Activated B cell treated with CpG ODN at 0.5 μM for 24 hours (primary cell): ENCODE measurements around the gene DPCD. TPM values are rescaled to one million over a fixed set of nuclear protein-coding genes. Genes with fewer than 3 reads are reported as not detected.

Experiments used
- ATAC-seq: fragments of 200-7000 bp; cut with Tn5 transposase; one replicate; pipeline ENCODE4 v1.10.0; 2021; ENCODE audit warnings: low read depth, mild to moderate bottlenecking, moderate library complexity
- CTCF ChIA-PET: fragments of 350-600 bp; sonication (Branson Sonifier 250); formaldehyde crosslinking; loops from one replicate; lab custom pipeline; 2021; ENCODE audit warnings: antibody characterized with exemption; lab: Charles Lee
- POLR2A ChIA-PET: fragments of 350-600 bp; sonication (Branson Sonifier 250); formaldehyde crosslinking; loops from one replicate; lab custom pipeline; 2021; ENCODE audit warnings: antibody characterized with exemption; lab: Charles Lee
- DNase-seq: peaks from one replicate; pipeline ENCODE4 v3.0.0; 2022
- H3K27ac Mint-ChIP-seq: one replicate; pipeline ENCODE4 v1.8.0; 2020; ENCODE audit warnings: mixed read lengths
- H3K27me3 Mint-ChIP-seq: one replicate; pipeline ENCODE4 v1.8.0; 2021; ENCODE audit warnings: mixed read lengths
- H3K36me3 Mint-ChIP-seq: one replicate; pipeline ENCODE4 v1.8.0; 2021; ENCODE audit warnings: low read depth, mixed read lengths
- H3K4me1 Mint-ChIP-seq: one replicate; pipeline ENCODE4 v1.8.0; 2021; ENCODE audit warnings: mixed read lengths
- H3K4me3 Mint-ChIP-seq: one replicate; pipeline ENCODE4 v1.8.0; 2020; ENCODE audit warnings: mild to moderate bottlenecking, mixed read lengths
- H3K9me3 Mint-ChIP-seq: one replicate; pipeline ENCODE4 v1.8.0; 2020; ENCODE audit warnings: mixed read lengths
- CTCF ChIP-seq: fragments of 200-600 bp; IDR thresholded peaks from one replicate; pipeline ENCODE4 v1.8.0; 2022; ENCODE audit warnings: antibody characterized with exemption, mild to moderate bottlenecking
- intact Hi-C: fragments of 100-400 bp; cut with micrococcal nuclease; formaldehyde crosslinking; loops from one replicate; pipeline ENCODE4 v1.15.1; 2024
- total RNA-seq: library from RNA; stranded (reverse); gene quantifications from 2 replicates; pipeline ENCODE4 v1.2.3, GENCODE V29; 2022

DPCD gene
- total RNA-seq, 1 donor from 2014 or later, result 2.9 TPM

DNA sequence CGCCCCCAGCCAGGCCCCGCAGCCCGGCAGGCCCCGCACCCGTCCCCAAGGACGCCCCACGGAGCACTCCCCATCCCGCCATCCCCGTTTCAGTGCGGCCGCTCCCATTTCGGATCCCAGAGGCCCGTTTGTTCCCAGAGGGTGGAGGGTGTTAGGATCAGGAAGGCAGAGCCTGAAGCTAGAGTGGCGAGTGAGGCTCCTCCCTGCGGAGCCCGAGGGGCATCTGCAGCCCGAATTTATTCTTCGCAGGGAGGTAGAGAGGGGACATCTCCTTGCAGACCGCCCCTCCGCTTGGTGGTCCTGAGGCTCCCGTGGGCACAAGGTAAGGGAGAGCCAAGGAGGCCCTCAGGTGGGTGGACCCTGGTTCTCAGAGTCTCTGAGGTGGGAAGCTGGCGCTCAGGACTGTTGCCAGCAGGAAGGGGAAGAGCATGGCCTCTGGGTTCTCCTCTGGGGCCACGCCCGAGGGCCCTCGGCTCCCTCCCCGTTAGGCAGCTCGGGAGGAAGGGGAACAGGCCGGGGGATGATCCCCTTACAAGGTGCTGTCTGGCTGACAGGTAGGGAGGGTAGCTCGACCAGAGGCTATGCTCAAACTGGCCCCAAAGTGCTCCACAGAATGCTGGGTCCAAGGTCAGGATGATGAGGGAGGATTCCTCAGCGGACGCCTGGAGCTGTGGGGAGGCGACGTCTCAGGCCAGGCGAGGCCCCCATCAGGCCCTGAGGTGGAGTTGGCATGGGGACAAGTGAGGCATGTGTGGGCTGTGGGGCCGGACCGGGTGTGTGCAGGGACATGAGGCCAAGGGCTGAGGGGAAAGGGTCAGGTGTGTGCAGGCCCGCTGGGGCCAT is 17.5 kb upstream of the DPCD start:
- peaks cover 2% of the 10 kb centered on the region for H3K9me3 Mint-ChIP-seq
- H3K4me1 Mint-ChIP-seq, result peaks cover 22% of the 10 kb centered on the region
- intact Hi-C loops, result loop anchor here (1.0 to 10.0 kb wide), 7 partner anchors 18 to 506 kb away; partner anchors contain the start of genes DPCD, KAZALD1 and POLL
- ATAC-seq (peak; percentile 11), DNase-seq (no peak)
- H3K36me3 Mint-ChIP-seq, result no peaks in the 10 kb centered on the region
- ChIA-PET POLR2A (interaction anchor here (0.6 to 1.1 kb wide), 4 partner anchors 16 to 1346 kb away, joined by 3 to 10 read pairs (median 4); partner anchors contain the start of genes DPCD and POLL), CTCF (interaction anchor here (0.7 to 3.9 kb wide), 13 partner anchors 9 to 413 kb away, joined by 3 to 32 read pairs (median 3); partner anchors contain the start of genes DPCD and POLL)
- H3K27ac Mint-ChIP-seq, result no peak overlapping the region
- peaks cover 35% of the 10 kb centered on the region for H3K27me3 Mint-ChIP-seq
- H3K4me3 Mint-ChIP-seq, result peak overlapping the region; percentile 84
- TF ChIP-seq CTCF, result no peak

- ATAC-seq, result no peak
- peaks cover 2% of the 10 kb centered on the region for H3K9me3 Mint-ChIP-seq
- H3K36me3 Mint-ChIP-seq, result no peaks in the 10 kb centered on the region
- peaks cover 20% of the 10 kb centered on the region for H3K4me1 Mint-ChIP-seq
- TF ChIP-seq CTCF, result no peak
- POLR2A ChIA-PET, result interaction anchor here (0.8 kb wide), 1 partner anchor 15 kb away, joined by 3 read pairs; no protein-coding TSS in a partner anchor
- intact Hi-C loops, result loop anchor here (2.0 to 10.0 kb wide), 2 partner anchors 105 to 507 kb away; partner anchors contain the start of gene KAZALD1
- peaks cover 28% of the 10 kb centered on the region for H3K27me3 Mint-ChIP-seq
- peak overlapping the region; percentile 32 for H3K4me3 Mint-ChIP-seq
- CTCF ChIA-PET, result interaction anchor here (0.7 to 3.9 kb wide), 9 partner anchors 9 to 410 kb away, joined by 3 to 32 read pairs (median 7); partner anchors contain the start of genes DPCD and POLL
- no peak for DNase-seq
- H3K27ac Mint-ChIP-seq, result no peak overlapping the region
Measured at GRCh38 chr10:101571271-101571925, 16.7 kb upstream of the DPCD start.

DNA sequence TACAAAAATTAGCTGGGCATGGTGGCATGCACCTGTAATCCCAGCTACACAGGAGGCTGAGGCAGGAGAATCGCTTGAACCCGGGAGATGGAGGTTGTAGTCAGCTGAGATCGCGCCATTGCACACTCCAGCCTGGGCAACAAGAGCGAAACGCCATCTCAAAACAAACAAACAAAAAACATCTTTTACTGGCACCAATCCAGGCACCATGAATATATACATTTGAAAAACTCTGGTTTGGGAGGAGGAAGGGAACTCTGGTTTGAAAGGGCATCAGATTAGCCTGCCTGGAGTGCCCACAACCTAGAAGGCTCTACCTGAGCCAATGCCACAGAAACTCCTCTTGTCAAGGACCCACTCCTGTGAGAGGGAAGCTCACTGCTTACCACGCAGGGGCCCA is 16.0 kb upstream of the DPCD start:
- ATAC-seq, result no peak
- TF ChIP-seq CTCF, result no peak
- no peak overlapping the region for H3K27ac Mint-ChIP-seq
- CTCF ChIA-PET, result interaction anchor here (2.1 to 3.9 kb wide), 4 partner anchors 15 to 411 kb away, joined by 9 to 32 read pairs (median 12); partner anchors contain the start of genes DPCD and POLL
- H3K27me3 Mint-ChIP-seq, result peaks cover 23% of the 10 kb centered on the region
- POLR2A ChIA-PET, result no interaction called here
- no peak for DNase-seq
- intact Hi-C loops, result loop anchor here (10.0 kb wide), 1 partner anchor 507 kb away; the partner anchor contains the start of gene KAZALD1
- H3K4me3 Mint-ChIP-seq, result no peak overlapping the region
- peaks cover 16% of the 10 kb centered on the region for H3K4me1 Mint-ChIP-seq
- H3K9me3 Mint-ChIP-seq, result peaks cover 2% of the 10 kb centered on the region
- no peaks in the 10 kb centered on the region for H3K36me3 Mint-ChIP-seq

DNA sequence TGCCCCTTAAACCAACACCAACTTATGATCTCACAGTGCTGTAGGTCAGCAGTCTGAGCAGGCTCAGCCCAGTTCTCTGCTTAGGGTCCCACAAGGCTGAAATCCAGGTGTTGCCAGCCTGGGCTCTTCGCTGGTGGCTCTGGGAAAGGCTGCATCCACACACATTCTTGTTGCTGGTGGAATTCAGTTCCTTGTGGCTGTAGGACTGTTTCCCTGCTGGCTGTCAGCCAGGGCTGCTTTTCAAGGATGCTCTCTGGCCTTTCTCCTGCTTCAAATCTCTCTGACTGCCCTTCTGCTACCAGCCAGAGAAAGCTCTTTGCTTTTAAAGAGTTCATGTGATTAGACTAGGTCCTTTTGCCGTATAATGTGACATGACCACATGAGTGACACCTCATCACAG is 15.3 kb upstream of the DPCD start:
- POLR2A ChIA-PET, result no interaction called here
- Mint-ChIP-seq H3K36me3 (peaks cover 3% of the 10 kb centered on the region), H3K4me1 (peaks cover 16% of the 10 kb centered on the region), H3K27me3 (peaks cover 18% of the 10 kb centered on the region), H3K9me3 (peaks cover 2% of the 10 kb centered on the region), H3K27ac (no peak overlapping the region), H3K4me3 (no peak overlapping the region)
- TF ChIP-seq CTCF, result no peak
- ATAC-seq (no peak), DNase-seq (no peak)
- CTCF ChIA-PET, result no interaction called here
- intact Hi-C loops, result loop anchor here (10.0 kb wide), 1 partner anchor 508 kb away; the partner anchor contains the start of gene KAZALD1
